NCI-H460 (cell line): ENCODE data around the gene EDN1. TPM values are rescaled to one million over a fixed set of nuclear protein-coding genes. Genes with fewer than 3 reads are reported as not detected.

ENCODE experiments used
- DNase-seq: peaks from one replicate; pipeline ENCODE4 v3.0.0-alpha.2; 2016; ENCODE audit warnings: low read depth; ENCODE audit errors: extremely low read depth
- small RNA-seq, 2 experiments: library from RNA; depleted of rRNA; stranded (forward); fragments of <200 nt; gene quantifications; one replicate each; pipeline ENCODE3, GENCODE V24; 2014
- total RNA-seq: library from RNA; depleted of rRNA; stranded (reverse); fragments of >200 nt; shearing (Covaris generic); gene quantifications from 2 replicates; pipeline ENCODE4 v1.2.3, GENCODE V29; 2014

EDN1 gene
- total RNA-seq, 1 experiment from 2014 or later, result 12.0 TPM

DNA sequence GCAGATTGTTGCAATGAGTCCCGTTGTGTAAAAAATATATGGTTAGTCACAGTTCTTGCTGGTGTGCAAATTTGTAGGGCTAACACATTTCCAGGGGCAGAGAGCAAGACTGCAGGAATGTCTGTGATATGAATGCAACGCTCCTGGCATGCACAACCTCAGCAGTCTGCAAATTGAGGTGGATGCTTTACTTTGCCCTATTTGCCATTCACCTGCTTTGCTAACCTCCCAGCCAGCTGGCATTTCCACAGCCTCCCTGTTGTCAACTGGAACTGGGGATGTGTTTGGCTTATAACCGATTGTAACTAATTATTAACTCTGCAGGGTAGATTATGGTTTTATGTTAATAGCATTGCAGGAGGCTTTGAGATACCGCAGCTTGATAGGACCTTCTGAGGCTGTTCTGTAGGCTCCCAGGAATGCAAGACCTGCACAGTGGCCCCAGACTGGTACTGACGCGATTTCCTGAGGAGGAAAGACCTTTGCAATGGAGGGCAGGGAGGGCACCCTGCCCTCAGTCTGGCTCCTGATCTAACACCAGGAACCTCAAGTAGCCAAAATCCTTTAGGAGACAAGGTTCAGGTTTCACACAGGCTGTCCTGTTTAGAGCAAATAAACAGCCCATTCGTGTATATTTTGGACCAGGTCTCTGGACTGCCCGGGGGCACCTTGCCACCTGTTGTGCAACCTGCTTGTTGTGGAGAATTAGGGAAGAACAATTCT, 53.4 kb downstream of the EDN1 start:
- peak; percentile 16 for DNase-seq

DNA sequence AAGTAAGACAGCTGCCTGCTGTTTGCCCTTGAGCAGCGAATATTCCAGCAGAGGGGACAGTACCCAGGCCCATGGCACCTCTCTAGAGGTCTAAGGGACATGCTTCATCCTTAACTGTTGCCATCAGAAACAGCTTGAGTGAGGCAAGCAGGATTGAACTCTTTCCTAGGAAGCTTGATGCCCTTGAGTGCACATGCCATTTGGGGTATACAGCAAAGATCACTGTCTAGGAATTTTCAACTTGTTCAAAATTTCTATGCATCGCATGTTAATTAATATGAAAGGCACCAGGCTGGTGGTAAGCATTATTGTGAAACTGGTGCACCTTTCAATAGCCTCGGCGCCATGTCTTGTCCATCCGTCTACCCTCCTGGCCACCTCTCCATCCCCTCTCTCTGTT, 54.1 kb downstream of the EDN1 start:
- no peak for DNase-seq

DNA sequence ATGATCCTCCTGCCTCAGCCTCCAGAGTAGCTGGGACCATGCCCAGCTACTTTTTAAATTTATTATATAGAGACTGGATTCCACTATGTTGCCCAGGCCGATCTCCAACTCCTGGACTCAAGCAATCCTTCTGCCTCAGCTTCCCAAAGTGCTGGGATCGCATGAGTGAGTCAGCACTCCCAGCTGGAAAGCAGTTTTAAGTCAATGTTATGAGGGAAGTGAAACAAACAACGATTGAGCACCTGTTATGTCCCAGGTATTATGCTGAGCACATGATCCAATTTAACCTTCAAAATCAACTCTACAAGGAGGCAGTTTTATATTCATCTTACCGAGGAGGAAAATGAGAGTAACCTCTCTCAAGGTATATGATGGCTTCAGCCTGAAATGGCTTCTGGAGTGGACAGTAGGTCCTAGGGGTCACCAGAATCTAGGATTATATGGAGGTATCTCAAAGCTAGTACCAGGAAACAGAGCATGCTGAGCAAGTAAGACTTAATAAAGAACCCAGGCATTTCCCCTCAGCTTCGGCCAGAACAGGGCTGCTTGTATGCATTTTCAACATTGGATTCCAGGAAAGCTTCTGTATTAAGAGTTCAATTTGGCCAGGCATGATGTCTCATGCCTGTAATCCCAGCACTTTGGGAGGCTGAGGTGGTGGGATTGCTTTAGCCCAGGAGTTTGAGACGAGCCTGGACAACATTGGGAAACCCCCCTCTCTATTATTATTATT, 55.0 kb downstream of the EDN1 start:
- no peak for DNase-seq

DNA sequence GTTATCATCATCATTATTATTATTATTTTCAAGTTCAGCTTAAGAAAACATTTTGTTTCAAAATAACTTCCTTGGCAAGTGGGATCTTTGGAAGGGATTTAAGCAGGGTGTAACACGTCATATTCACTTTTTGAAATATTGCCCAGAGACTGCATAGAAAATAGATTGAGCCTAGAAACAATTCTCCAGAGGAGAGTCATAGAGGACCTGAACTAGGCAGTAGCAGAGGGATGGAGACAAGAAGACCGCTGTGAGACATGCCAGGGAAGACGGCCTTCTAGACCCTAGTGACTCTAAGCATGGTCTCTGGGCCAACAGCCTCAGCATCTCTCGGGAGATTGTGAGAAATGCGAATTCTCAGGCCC, 55.5 kb downstream of the EDN1 start:
- DNase-seq, result no peak

Small RNA genes lying within 50 kb of the gene (small RNA-seq; reads per million reads assigned to genes)
- gene SUMO2P12, result 0 reads per million in 2 experiments
